DOHH2 (cell line): ENCODE measurements around the gene SPESP1.

ENCODE experiments used
- H3F3A ChIP-seq: fragments of 200-600 bp; sonication (generic), shearing (Covaris generic); 2 replicates; pipeline ENCODE4 v1.6.0; 2016; ENCODE audit warnings: antibody characterized with exemption, mild to moderate bottlenecking; ENCODE audit not compliant: control insufficient read depth, insufficient read depth
- H3K27ac ChIP-seq: fragments of 200-600 bp; sonication (generic); 2 replicates; pipeline ENCODE4 v1.5.1; 2014; ENCODE audit warnings: low read depth, mild to moderate bottlenecking, low read length, moderate library complexity
- H3K27me3 ChIP-seq: fragments of 200-600 bp; sonication (generic); 2 replicates; pipeline ENCODE4 v1.6.1; 2014; ENCODE audit warnings: mild to moderate bottlenecking, low read length, mixed read lengths; ENCODE audit not compliant: control insufficient read depth
- H3K36me3 ChIP-seq: fragments of 200-600 bp; sonication (generic); 2 replicates; pipeline ENCODE4 v1.6.1; 2014; ENCODE audit warnings: mild to moderate bottlenecking, low read length, moderate library complexity, mixed read lengths; ENCODE audit not compliant: control insufficient read depth
- H3K4me1 ChIP-seq: fragments of 200-600 bp; sonication (generic); 2 replicates; pipeline ENCODE4 v1.6.1; 2014; ENCODE audit warnings: mild to moderate bottlenecking, low read length, mixed read lengths; ENCODE audit not compliant: control insufficient read depth
- H3K4me2 ChIP-seq: fragments of 200-600 bp; sonication (generic); 2 replicates; pipeline ENCODE4 v1.6.0; 2014; ENCODE audit warnings: mild to moderate bottlenecking, low read length, moderate library complexity
- H3K4me3 ChIP-seq: fragments of 200-600 bp; sonication (generic); 2 replicates; pipeline ENCODE4 v1.5.1; 2014; ENCODE audit warnings: mild to moderate bottlenecking, low read length, mixed read lengths
- H3K79me2 ChIP-seq: fragments of 200-600 bp; sonication (generic); 2 replicates; pipeline ENCODE4 v1.6.1; 2014; ENCODE audit warnings: mild to moderate bottlenecking, low read length, mixed read lengths; ENCODE audit not compliant: control insufficient read depth
- H3K9me2 ChIP-seq: fragments of 200-600 bp; sonication (generic); replicated peaks from 2 replicates; pipeline ENCODE4 v1.6.1; 2014; ENCODE audit warnings: mild to moderate bottlenecking, low read length, mixed read lengths; ENCODE audit not compliant: control insufficient read depth
- H3K9me3 ChIP-seq: fragments of 200-600 bp; sonication (generic); 2 replicates; pipeline ENCODE4 v1.6.1; 2014; ENCODE audit warnings: antibody characterized with exemption, low read length, mixed read lengths; ENCODE audit not compliant: control insufficient read depth, insufficient read depth
- H4K20me1 ChIP-seq: fragments of 200-600 bp; sonication (generic); 2 replicates; pipeline ENCODE4 v1.6.0; 2014; ENCODE audit warnings: low read depth, mild to moderate bottlenecking, antibody characterized with exemption, low read length, moderate library complexity; ENCODE audit not compliant: control insufficient read depth, insufficient read depth
- CTCF ChIP-seq: fragments of 200-600 bp; sonication (generic); IDR thresholded peaks from one replicate; pipeline ENCODE4 v1.5.1; 2014; ENCODE audit warnings: antibody characterized with exemption, mild to moderate bottlenecking, low read depth, low read length; ENCODE audit not compliant: poor library complexity, severe bottlenecking
- EZH2phosphoT487 ChIP-seq: fragments of 200-600 bp; sonication (generic); IDR thresholded peaks from 2 replicates; pipeline ENCODE4 v1.6.1; 2017; ENCODE audit warnings: borderline replicate concordance, mild to moderate bottlenecking, antibody characterized with exemption, low read length, moderate library complexity, mixed read lengths

Gene SPESP1

GRCh38 chr15:68900027-68900426 is 30.3 kb upstream of the SPESP1 start:
- Histone ChIP-seq H4K20me1 (no peaks in the 10 kb centered on the region), H3K27ac (no peak overlapping the region), H3K4me2 (no peak overlapping the region), H3K9me2 (no peaks in the 10 kb centered on the region), H3K36me3 (no peaks in the 10 kb centered on the region), H3K27me3 (peaks cover 21% of the 10 kb centered on the region), H3K79me2 (no peaks in the 10 kb centered on the region), H3K4me1 (no peaks in the 10 kb centered on the region), H3K4me3 (no peak overlapping the region), H3K9me3 (no peaks in the 10 kb centered on the region), H3F3A (no peaks in the 10 kb centered on the region)
- no peak for TF ChIP-seq EZH2phosphoT487
- no peak for TF ChIP-seq CTCF

GRCh38 chr15:68907396-68907923 is 22.9 kb upstream of the SPESP1 start:
- no peaks in the 10 kb centered on the region for H3K4me1 ChIP-seq
- TF ChIP-seq EZH2phosphoT487 = no peak
- no peak for TF ChIP-seq CTCF
- no peak overlapping the region for H3K4me2 ChIP-seq
- no peaks in the 10 kb centered on the region for H3F3A ChIP-seq
- no peaks in the 10 kb centered on the region for H3K9me2 ChIP-seq
- H3K79me2 ChIP-seq = no peaks in the 10 kb centered on the region
- H3K9me3 ChIP-seq = no peaks in the 10 kb centered on the region
- H3K27ac ChIP-seq = no peak overlapping the region
- no peaks in the 10 kb centered on the region for H4K20me1 ChIP-seq
- peaks cover 21% of the 10 kb centered on the region for H3K27me3 ChIP-seq
- H3K4me3 ChIP-seq = no peak overlapping the region
- no peaks in the 10 kb centered on the region for H3K36me3 ChIP-seq

- H4K20me1 ChIP-seq = no peaks in the 10 kb centered on the region
- no peaks in the 10 kb centered on the region for H3F3A ChIP-seq
- H3K4me3 ChIP-seq = no peak overlapping the region
- H3K4me2 ChIP-seq = no peak overlapping the region
- H3K27ac ChIP-seq = no peak overlapping the region
- no peaks in the 10 kb centered on the region for H3K79me2 ChIP-seq
- H3K27me3 ChIP-seq = peaks cover 25% of the 10 kb centered on the region
- TF ChIP-seq CTCF = no peak
- TF ChIP-seq EZH2phosphoT487 = no peak
- no peaks in the 10 kb centered on the region for H3K9me2 ChIP-seq
- no peaks in the 10 kb centered on the region for H3K4me1 ChIP-seq
- H3K36me3 ChIP-seq = no peaks in the 10 kb centered on the region
- no peaks in the 10 kb centered on the region for H3K9me3 ChIP-seq
Observed at GRCh38 chr15:68909601-68910100, 20.7 kb upstream of the SPESP1 start.
